Choroid plexus epithelial cell (primary cell): Measurements from ENCODE around the gene NID1.
"Not testable (repeated sequence)": the region's sequence is repeated elsewhere in the genome, so short reads cannot be mapped to it uniquely, and the experiment has no call there.

Experiments used
- DNase-seq: peaks from one replicate; pipeline ENCODE4 v3.0.0-alpha.2; 2010; ENCODE audit warnings: low read depth
- H3K4me3 ChIP-seq: 2 replicates; pipeline ENCODE4 v1.5.1; 2011; ENCODE audit warnings: low read depth, mild to moderate bottlenecking, control low read depth, low read length, moderate library complexity
- TF ChIP-seq, protein P1 (sequence below): conservative IDR thresholded peaks from 2 replicates; pipeline ENCODE4 v1.5.1; 2011; ENCODE audit warnings: low read depth, mild to moderate bottlenecking, control low read depth, inconsistent platforms, low read length, moderate library complexity

The NID1 gene

DNA sequence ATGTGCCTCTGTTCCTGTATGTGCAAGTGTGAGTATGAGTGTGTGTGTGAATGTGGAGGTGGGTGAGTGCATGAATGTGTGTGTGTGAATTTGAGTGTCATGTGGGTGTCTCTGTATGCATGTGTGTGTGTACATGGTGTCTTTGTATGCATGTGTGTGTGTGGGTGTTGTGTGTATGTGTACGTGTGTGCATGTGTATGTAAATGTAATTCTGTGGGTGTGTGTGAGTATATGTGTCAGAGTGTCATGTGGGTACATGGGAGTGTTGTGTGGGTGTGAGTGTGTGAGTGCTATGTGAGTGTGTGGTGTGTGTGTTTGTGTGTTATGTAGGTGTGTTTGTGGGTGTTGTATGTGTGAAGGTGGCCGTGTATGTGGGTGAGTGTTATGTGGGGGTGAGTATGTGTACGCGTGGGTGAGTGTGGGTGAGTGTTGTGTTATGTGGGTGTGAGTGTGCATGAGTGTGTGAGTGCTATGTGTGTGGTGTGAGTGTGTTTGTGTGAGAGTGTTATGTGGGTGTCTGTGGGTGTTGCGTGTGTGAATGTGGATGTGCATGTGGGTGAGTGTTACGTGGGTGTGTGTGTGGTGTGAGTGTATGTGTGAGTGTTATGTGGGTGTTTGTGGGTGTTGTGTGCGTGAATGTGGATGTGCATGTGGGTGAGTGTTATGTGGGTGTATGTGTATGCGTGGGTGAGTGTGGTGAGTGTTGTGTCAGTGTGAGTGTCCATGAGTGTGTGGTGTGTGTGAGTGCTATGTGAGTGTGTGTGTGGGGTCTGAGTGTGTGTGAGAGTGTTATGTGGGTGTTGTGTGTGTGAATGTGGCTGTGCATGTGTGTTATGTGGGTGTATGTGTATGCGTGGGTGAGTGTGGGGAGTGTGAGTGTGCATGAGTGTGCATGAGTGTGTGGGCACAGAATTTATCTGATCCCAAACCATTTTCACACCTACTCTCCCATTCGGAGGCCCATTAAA lies 36.6 kb upstream of the NID1 start:
- DNase-seq = no peak
- TF ChIP-seq, protein P1, sequence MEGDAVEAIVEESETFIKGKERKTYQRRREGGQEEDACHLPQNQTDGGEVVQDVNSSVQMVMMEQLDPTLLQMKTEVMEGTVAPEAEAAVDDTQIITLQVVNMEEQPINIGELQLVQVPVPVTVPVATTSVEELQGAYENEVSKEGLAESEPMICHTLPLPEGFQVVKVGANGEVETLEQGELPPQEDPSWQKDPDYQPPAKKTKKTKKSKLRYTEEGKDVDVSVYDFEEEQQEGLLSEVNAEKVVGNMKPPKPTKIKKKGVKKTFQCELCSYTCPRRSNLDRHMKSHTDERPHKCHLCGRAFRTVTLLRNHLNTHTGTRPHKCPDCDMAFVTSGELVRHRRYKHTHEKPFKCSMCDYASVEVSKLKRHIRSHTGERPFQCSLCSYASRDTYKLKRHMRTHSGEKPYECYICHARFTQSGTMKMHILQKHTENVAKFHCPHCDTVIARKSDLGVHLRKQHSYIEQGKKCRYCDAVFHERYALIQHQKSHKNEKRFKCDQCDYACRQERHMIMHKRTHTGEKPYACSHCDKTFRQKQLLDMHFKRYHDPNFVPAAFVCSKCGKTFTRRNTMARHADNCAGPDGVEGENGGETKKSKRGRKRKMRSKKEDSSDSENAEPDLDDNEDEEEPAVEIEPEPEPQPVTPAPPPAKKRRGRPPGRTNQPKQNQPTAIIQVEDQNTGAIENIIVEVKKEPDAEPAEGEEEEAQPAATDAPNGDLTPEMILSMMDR = no peak
- H3K4me3 ChIP-seq = no peak overlapping the region

DNA sequence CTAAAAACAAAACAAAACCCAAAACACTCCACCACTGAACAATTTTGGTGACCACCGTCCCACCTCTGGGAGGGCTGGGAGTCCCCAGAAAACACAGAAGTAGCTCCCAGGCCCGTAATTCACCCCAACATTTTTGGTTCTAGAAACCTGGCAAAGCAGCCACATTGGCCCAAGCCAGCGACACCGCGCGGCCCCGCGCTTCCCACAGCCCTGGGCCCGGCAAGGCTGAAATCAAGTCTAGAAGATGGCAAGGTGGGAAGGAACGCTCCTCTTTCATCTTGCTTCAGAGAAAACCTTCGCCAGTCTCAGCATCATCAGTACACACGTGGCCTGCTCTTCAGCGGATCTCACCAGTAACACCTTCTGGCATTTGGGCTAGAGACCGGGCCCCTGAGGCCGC lies 35.9 kb upstream of the NID1 start:
- TF ChIP-seq, protein P1 = no peak
- no peak for DNase-seq
- H3K4me3 ChIP-seq = no peak overlapping the region

DNA sequence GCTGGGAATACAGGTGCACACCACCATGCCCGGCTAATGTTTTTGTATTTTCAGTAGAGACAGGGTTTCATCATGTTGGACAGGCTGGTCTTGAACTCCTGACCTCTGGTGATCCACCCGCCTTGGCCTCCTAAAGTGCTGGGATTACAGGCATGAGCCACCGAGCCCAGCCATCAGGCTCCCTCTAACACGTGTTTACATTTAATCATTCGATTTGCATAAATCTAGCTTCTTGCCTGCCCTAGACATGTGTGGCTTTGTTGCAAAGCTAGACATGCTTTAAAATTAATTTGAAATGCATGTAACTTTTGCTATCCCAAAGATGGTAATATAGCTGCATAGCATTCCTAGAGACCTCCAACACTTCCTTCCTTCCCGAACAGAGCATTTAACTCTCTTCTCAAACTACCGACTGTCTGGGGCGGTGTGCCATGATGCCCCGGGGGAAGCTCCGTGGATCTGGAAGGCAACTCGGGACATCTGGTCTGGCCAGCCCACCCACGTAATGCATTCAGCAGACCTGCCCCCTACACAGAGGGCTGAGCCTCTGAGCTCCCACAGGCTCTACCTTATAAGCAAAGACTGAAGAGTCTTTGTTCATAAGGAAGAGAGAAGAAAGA lies 34.6 kb upstream of the NID1 start:
- TF ChIP-seq, protein P1 = no peak
- H3K4me3 ChIP-seq = no peak overlapping the region
- peak; percentile 24 for DNase-seq

DNA sequence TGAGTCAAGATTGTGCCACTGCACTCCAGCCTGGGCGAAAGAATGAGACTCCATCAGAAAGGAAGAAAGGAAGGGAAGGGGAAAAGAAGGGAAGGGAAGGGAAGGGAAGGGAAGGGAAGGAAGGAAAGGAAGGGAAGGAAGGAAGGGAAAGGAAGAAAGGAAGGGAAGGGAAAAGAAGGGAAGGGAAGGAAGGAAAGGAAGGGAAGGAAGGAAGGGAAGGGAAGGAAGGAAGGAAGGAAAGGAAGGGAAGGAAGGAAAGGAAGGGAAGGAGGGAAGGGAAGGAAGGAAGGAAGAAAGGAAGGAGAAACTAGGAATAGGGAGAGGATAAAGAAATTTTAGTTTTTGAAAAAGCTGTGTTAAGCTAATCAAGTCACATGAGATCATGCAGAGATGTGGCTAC lies 33.4 kb upstream of the NID1 start:
- no peak for DNase-seq
- H3K4me3 ChIP-seq = no peak overlapping the region
- TF ChIP-seq, protein P1 = no peak

DNA sequence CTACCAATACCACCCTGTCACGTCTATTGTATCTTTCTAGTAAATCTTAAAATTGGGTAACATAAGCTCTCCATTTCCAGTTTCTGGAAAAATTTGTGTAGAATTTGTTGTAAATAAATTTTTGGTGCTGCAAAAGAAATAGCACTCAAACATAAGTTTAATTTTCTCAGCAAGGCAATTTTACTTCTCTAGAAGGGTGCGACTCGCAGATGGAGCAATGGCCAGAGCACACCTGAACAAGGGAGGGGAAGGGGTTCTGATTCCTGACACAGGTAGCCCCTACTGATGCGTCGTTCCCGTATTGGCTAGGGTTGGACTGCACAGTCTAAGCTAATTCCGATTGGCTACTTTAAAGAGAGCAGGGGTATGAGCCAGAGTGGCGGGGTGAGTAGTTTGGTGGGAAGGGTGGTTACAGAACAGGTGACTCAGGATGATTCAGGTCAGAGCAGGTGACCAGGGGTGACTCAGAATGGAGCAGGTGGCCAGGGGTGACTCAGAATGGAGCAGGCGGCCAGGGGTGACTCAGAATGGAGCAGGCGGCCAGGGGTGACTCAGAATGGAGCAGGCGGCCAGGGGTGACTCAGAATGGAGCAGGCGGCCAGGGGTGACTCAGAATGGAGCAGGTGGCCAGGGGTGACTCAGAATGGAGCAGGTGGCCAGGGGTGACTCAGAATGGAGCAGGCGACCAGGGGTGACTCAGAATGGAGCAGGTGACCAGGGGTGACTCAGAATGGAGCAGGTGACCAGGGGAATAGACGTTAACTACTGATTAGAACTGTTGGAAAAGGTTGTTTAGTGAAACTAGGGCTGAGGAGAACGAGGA lies 32.0 kb upstream of the NID1 start:
- not testable (repeated sequence) for H3K4me3 ChIP-seq
- DNase-seq = peak; percentile 89

DNA sequence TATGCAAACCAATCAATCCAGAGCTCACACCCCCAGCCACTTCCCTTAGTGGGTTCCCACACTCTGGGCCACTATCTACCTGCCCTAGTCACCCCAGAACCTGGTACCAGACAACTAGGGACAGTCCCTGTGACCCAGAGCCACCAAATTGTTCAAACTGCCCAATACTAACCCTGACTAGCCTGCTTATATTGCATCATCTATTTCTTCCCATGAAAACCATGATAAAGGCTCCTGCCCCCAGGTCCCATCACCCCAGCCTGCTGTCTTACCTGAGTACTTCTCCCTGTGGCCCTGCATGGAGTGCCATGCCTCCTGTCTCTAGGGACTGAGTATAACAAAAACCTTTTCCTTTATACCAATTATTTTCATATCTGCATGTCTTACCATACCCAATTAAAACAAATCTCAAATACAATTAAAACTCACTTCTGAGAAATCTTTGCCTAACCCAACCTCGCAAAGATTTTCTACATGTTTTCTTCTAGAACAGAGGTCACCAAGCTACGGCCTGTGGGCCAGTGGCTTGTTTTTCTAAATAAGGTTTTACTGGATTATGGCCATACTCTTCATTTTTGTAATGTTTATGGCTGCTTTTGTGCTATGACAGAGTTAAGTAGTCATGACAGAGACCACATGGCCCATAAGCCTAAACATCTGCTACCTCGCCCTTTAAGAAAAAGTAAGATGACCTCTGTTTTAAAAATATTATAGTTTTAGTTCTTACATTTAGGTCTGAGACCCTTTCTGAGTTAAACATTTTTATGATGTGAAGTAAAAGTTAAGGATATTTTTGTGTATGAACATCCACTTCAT lies 31.0 kb upstream of the NID1 start:
- no peak for DNase-seq
- H3K4me3 ChIP-seq = no peak overlapping the region
- TF ChIP-seq, protein P1 = no peak
